Posterior vena cava (tissue), 2 donors: ENCODE data around the gene SEMA3D. TPM values are rescaled to one million over a fixed set of nuclear protein-coding genes. Genes with fewer than 3 reads are reported as not detected.

Experiments
- DNase-seq: peaks from one replicate; pipeline ENCODE4 v3.0.0-alpha.2; 2020; ENCODE audit warnings: low spot score
- intact Hi-C, 2 donors: fragments of 100-400 bp; cut with DNase I; formaldehyde crosslinking; loops; one replicate each; pipeline versions ENCODE4 v1.14.1 to v1.14.2; 2022 to 2023
- total RNA-seq, 2 donors: library from RNA; stranded (reverse); fragmentation: NEBNext Ultra II Directional; extraction: Animal tissue kit (Norgen Biotek cat#: 25700); gene quantifications; one replicate each; pipeline ENCODE4 v1.2.1, GENCODE V29; 2021
- donor health status: DM: yes; HTN: yes; CAD: no.
- donor health status: DM: yes; HTN: yes; CAD: no.

Gene SEMA3D
- total RNA-seq, 2 donors from 2014 or later = 19.8 to 21.4 TPM

DNA sequence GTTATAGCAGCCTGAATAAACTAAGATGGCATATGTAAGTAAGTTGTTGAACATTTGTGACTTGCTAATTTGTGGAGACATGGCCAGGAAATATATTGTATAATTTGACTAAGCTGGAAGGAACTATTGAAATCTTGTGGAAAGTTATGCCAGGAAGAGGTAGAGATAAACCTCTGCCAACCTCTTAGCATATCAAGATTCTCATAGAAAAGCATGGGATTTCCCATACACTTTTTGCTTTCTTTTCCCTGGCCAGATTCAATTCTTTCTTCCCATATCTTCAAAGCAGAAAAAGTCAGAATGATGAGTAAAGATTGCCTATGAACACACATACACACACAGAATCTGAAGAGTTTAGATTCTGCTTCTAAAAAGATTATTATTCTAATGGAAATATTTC, 216.2 kb downstream of the SEMA3D start:
- intact Hi-C loops = no loop called here
- no peak for DNase-seq

DNA sequence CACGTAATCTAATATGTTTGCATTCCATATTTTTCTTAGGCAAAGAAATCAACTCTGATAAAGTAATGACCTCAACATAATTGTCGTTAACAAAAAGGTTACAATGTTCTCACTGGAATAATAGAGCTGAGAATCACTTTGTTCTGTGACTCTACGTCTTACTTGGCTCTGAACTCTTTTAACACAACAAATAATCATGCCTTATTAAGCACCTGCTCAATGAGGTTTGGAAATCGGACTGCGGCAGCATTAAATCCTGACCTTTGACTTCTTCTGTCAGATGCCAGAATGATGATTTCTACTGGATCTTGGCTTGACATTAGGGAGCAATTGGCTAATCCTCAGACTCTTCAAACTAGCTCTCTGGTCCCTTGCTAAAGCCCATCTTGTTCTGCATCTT, 233.6 kb downstream of the SEMA3D start:
- intact Hi-C loops = no loop called here
- no peak for DNase-seq

DNA sequence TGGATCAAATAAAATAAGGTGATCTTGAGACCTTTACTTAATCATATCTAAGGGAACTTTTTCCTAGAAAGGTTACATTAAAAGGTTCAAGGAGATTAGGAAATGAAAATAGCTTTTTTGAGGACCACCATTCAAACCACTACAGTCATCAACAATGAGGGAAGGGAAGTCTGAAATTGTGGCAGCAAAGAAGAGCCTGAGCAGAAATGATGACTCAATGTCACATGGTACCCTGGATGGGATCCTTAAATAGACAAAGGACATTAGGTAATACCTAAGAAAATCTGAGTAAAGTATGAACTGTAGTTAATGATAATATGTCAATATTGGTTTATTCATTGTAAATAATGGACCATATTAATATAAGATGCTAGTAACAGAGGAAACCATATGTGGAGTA, 236.0 kb downstream of the SEMA3D start:
- no peak for DNase-seq

DNA sequence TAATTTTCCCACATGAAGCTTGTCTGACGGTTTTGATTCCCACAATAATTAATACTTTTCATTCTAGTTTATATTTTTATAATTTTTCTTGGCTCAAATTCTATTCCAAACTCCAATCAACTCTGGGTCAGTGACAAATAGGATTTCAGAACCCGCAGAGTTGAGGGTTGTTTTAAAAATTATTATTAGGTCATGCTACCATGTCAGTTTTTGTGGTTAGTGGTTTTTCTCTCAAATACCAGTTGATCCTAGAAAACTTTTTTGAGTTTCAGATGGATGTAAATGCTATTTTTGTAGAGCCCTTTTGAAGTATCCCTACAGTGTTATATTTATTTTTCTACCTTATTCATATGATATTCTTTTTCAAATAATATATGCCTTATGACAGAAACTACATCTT, 237.4 kb downstream of the SEMA3D start:
- DNase-seq = no peak
- intact Hi-C loops = loop anchor here in 1 of 2 donors (5.0 kb wide), 1 partner anchor 722 kb away; no protein-coding TSS in a partner anchor

More for the DNA sequence above, 236.0 kb downstream of the SEMA3D start:
- intact Hi-C loops = no loop called here

DNA sequence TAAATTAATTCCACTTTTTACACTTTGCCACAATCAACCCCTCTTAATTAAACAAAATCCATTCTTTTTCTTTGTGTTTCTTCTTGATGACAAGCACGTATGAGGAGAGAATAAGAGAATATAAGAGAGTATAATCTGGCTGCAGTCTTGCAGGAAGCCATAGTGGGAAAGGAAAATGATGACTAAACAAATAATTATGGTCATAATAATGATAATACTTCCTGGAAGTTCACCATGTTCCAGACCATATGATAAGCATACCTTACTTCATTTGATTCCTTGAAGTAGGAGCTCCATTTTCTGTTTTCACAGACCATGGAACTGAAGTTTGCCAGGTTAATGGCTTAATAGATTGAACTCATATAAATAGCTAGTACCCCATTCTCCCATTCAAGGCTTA, 237.8 kb downstream of the SEMA3D start:
- intact Hi-C loops = loop anchor here in 1 of 2 donors (5.0 kb wide), 1 partner anchor 722 kb away; no protein-coding TSS in a partner anchor
- DNase-seq = no peak

DNA sequence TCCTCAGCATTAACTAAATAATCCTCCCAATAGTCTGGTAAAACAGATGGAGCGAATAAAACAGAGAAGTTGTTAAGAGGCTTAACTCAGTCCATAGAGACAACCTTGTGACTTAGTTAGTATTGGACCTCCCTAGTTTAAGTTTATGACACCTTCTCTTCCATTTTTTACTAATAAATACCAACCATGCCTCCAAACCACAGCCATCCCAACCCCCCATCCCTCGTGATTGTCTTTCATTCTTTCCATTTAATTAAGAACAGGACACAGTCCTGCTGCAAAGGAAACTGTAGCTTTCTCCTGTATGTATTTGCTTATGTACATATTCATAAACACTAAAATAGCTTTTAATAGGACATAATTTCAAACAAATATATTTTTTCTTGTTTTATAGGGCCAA, 238.2 kb downstream of the SEMA3D start:
- no peak for DNase-seq
- intact Hi-C loops = loop anchor here in 1 of 2 donors (5.0 kb wide), 1 partner anchor 721 kb away; no protein-coding TSS in a partner anchor

DNA sequence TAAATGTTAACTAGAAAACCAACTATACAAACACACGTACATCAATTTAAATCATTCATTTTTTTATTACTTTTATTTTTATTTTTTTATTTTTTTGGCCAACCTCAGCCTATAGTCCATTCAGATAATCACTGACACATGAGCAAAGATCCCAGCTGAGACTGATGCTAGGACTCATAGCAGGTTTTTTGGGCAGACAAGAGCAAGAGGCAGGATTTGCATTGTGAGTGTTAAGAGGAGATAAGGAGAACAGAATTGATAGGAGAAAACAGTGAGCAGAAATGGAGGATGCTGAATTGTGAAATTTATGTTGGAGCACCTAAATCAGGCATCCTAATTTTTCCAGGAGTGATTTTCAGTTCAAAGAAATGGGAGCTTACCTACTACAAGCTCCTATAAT, 240.3 kb downstream of the SEMA3D start:
- intact Hi-C loops = loop anchor here in 1 of 2 donors (5.0 kb wide), 1 partner anchor 719 kb away; no protein-coding TSS in a partner anchor
- no peak for DNase-seq
